ENCODE measurements around the gene TMEM135.

Gene TMEM135

DNA sequence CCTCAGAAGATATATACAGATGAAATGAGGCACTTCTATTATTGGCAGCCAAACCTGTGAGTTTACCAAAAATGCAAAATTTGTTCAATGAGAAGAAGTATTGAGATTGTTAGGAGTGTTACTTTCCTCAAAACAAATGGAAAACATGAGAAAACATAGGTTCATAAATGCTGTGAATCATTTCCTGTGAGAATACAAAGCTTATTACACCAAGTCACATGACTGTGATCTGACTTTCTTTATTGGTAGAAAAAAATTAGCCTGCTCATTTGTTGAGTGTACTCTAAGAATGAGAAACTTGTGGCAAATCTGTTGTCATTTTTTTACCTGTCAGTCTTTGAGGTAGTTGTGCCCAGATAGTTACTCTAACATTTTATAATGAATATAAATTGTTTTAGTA lies 215.1 kb downstream of the TMEM135 start:
- H3K27me3 ChIP-seq (ENCODE audit: low read length): no peaks in the 10 kb centered on the region
- no peaks in the 10 kb centered on the region for H3K9me3 ChIP-seq (ENCODE audit: insufficient read depth, low read length)
- H3K36me3 ChIP-seq (ENCODE audit: low read length): no peaks in the 10 kb centered on the region
- no peaks in the 10 kb centered on the region for H4K20me1 ChIP-seq (ENCODE audit: low read depth, low read length)
- no peak overlapping the region for H3K4me3 ChIP-seq (ENCODE audit: insufficient read depth, low read length, poor library complexity, severe bottlenecking)
- no peaks in the 10 kb centered on the region for H3F3A ChIP-seq (ENCODE audit: insufficient read depth)
- H2AFZ ChIP-seq (ENCODE audit: low read depth, low read length, severe bottlenecking): no peak overlapping the region
- no peaks in the 10 kb centered on the region for H3K79me2 ChIP-seq (ENCODE audit: insufficient read depth, low read length)
- no peak overlapping the region for H3K4me2 ChIP-seq (ENCODE audit: low read depth, low read length, poor library complexity, severe bottlenecking)
- H3K27ac ChIP-seq (ENCODE audit: low read depth, low read length): no peak overlapping the region
- H3K9me2 ChIP-seq (replicated peaks; ENCODE audit: insufficient read depth, low read length): no peaks in the 10 kb centered on the region
- no peak overlapping the region for H3K9ac ChIP-seq (ENCODE audit: low read length)
- TF ChIP-seq CTCF (IDR thresholded peaks at IDR 0.05; ENCODE audit: insufficient read depth, low read length, poor library complexity, severe bottlenecking) (no peak), EZH2phosphoT487 (conservative IDR thresholded peaks at IDR 0.05; ENCODE audit: low read length) (no peak)

GRCh38 chr11:87254562-87254961 lies 216.8 kb downstream of the TMEM135 start:
- no peak overlapping the region for H3K4me3 ChIP-seq (ENCODE audit: insufficient read depth, low read length, poor library complexity, severe bottlenecking)
- no peak overlapping the region for H3K27ac ChIP-seq (ENCODE audit: low read depth, low read length)
- H3K9me3 ChIP-seq (ENCODE audit: insufficient read depth, low read length): no peaks in the 10 kb centered on the region
- no peaks in the 10 kb centered on the region for H3K9me2 ChIP-seq (replicated peaks; ENCODE audit: insufficient read depth, low read length)
- no peaks in the 10 kb centered on the region for H3K36me3 ChIP-seq (ENCODE audit: low read length)
- H3K9ac ChIP-seq (ENCODE audit: low read length): no peak overlapping the region
- no peak for TF ChIP-seq CTCF (IDR thresholded peaks at IDR 0.05; ENCODE audit: insufficient read depth, low read length, poor library complexity, severe bottlenecking)
- TF ChIP-seq EZH2phosphoT487 (conservative IDR thresholded peaks at IDR 0.05; ENCODE audit: low read length): no peak
- no peaks in the 10 kb centered on the region for H3K27me3 ChIP-seq (ENCODE audit: low read length)
- no peak overlapping the region for H2AFZ ChIP-seq (ENCODE audit: low read depth, low read length, severe bottlenecking)
- no peaks in the 10 kb centered on the region for H4K20me1 ChIP-seq (ENCODE audit: low read depth, low read length)
- H3K4me2 ChIP-seq (ENCODE audit: low read depth, low read length, poor library complexity, severe bottlenecking): no peak overlapping the region
- H3K79me2 ChIP-seq (ENCODE audit: insufficient read depth, low read length): no peaks in the 10 kb centered on the region
- no peaks in the 10 kb centered on the region for H3F3A ChIP-seq (ENCODE audit: insufficient read depth)

DNA sequence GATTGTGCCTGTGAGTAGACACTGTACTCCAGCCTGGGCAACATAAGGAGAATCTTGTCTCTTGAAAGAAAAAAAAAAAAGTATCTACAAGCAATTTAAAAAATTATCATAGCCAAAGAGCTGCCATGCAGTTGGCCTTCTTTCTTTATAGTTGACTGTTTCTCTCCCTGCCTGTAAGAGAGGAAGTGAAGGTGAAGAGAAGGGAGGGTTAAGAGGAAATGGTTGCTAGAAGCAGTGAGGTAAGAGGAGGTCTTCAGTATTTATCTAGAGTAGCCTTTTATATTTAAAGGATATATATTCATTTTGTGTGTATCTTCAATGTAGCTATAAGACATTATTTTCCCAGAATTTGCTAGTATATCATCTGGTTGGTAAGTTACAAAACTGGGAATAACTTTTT lies 217.9 kb downstream of the TMEM135 start:
- Histone ChIP-seq H3K4me3 (ENCODE audit: insufficient read depth, low read length, poor library complexity, severe bottlenecking) (no peak overlapping the region), H3K27ac (ENCODE audit: low read depth, low read length) (no peak overlapping the region), H3K36me3 (ENCODE audit: low read length) (no peaks in the 10 kb centered on the region), H3F3A (ENCODE audit: insufficient read depth) (no peaks in the 10 kb centered on the region), H3K9ac (ENCODE audit: low read length) (no peak overlapping the region), H4K20me1 (ENCODE audit: low read depth, low read length) (no peaks in the 10 kb centered on the region), H3K9me2 (replicated peaks; ENCODE audit: insufficient read depth, low read length) (no peaks in the 10 kb centered on the region), H2AFZ (ENCODE audit: low read depth, low read length, severe bottlenecking) (no peak overlapping the region), H3K27me3 (ENCODE audit: low read length) (no peaks in the 10 kb centered on the region), H3K4me2 (ENCODE audit: low read depth, low read length, poor library complexity, severe bottlenecking) (no peak overlapping the region), H3K79me2 (ENCODE audit: insufficient read depth, low read length) (no peaks in the 10 kb centered on the region), H3K9me3 (ENCODE audit: insufficient read depth, low read length) (no peaks in the 10 kb centered on the region)
- TF ChIP-seq EZH2phosphoT487 (conservative IDR thresholded peaks at IDR 0.05; ENCODE audit: low read length): no peak
- no peak for TF ChIP-seq CTCF (IDR thresholded peaks at IDR 0.05; ENCODE audit: insufficient read depth, low read length, poor library complexity, severe bottlenecking)
